Measurements from ENCODE around the gene CELF2.

DNA sequence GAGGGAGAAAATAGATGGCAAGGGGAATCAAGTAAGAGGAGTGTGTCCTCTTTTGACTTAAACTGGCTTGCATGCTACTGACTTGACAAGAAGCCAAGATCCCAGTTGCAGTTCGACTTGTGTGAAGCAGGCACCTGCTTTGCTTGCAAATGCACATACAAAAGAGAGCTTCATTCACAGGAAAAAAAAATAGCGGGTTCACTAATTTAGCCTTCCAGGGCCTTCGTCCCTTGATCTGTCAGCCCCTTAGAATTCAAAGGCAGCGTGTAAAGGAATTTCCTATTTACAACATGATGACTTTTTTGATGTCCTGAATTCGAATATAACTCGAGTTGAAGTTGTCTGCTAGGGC, 192.1 kb downstream of the CELF2 start:
- TF ChIP-seq, protein P1, sequence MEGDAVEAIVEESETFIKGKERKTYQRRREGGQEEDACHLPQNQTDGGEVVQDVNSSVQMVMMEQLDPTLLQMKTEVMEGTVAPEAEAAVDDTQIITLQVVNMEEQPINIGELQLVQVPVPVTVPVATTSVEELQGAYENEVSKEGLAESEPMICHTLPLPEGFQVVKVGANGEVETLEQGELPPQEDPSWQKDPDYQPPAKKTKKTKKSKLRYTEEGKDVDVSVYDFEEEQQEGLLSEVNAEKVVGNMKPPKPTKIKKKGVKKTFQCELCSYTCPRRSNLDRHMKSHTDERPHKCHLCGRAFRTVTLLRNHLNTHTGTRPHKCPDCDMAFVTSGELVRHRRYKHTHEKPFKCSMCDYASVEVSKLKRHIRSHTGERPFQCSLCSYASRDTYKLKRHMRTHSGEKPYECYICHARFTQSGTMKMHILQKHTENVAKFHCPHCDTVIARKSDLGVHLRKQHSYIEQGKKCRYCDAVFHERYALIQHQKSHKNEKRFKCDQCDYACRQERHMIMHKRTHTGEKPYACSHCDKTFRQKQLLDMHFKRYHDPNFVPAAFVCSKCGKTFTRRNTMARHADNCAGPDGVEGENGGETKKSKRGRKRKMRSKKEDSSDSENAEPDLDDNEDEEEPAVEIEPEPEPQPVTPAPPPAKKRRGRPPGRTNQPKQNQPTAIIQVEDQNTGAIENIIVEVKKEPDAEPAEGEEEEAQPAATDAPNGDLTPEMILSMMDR (conservative IDR thresholded peaks at IDR 0.05): no peak
- TF ChIP-seq ZFX (IDR thresholded peaks at IDR 0.05): no peak
